ENCODE results near the gene LYSMD1. TPM values are rescaled to one million over a fixed set of nuclear protein-coding genes. Genes with fewer than 3 reads are reported as not detected.

LYSMD1 gene
- total and polyA plus RNA-seq, 2 of the 4 experiments (the other 2 are of a cell fraction), result 5.9 to 10.4 TPM

- no peak overlapping the region for H2BK5ac ChIP-seq (ENCODE audit: low read depth, low read length, poor library complexity, severe bottlenecking)
- H2AK5ac ChIP-seq (ENCODE audit: low read depth, low read length), result no peak overlapping the region
- H2AK9ac ChIP-seq (replicated peaks; ENCODE audit: low read depth, low read length, poor library complexity), result no peak overlapping the region
- no peaks in the 10 kb centered on the region for H4K20me1 ChIP-seq (ENCODE audit: insufficient read depth, low read length)
- H4K8ac ChIP-seq (ENCODE audit: low read depth in 2 of 2, low read length in 2 of 2), result no peak overlapping the region
- intact Hi-C loops (cut with micrococcal nuclease) (no loop called here), in situ Hi-C loops (cut with MboI; ENCODE audit: low sequenced_read_pairs) (loop anchor here (5.0 kb wide), 1 partner anchor 62 kb away; no protein-coding TSS in a partner anchor), dilution Hi-C loops (cut with HindIII; ENCODE audit: low sequenced_read_pairs, unreplicated experiment) (no loop called here)
- H4K5ac ChIP-seq (ENCODE audit: low read depth, low read length), result no peak overlapping the region
- no peak overlapping the region for H4K91ac ChIP-seq (ENCODE audit: insufficient read depth, low read depth, low read length)
- no peaks in the 10 kb centered on the region for H3K9me1 ChIP-seq (ENCODE audit: insufficient read depth, low read length)
- H3K4me3 ChIP-seq (ENCODE audit: insufficient read depth, low read depth, low read length), result no peak overlapping the region
- ChIA-PET POLR2A (ENCODE audit: unreplicated experiment) (no interaction called here), CTCF (interaction anchor here (1.8 kb wide), 1 partner anchor 59 kb away, joined by 6 read pairs; no protein-coding TSS in a partner anchor)
- no peak overlapping the region for H2BK15ac ChIP-seq (ENCODE audit: low read depth, low read length)
- no peak overlapping the region for H2AFZ ChIP-seq (replicated peaks; ENCODE audit: low read length, poor library complexity)
- no peak overlapping the region for H3K23ac ChIP-seq (ENCODE audit: low read depth, low read length)
- H2BK120ac ChIP-seq (ENCODE audit: low read depth, low read length), result no peak overlapping the region
- H3K9me3 ChIP-seq (ENCODE audit: control insufficient read depth, insufficient read depth, low read length), result no peaks in the 10 kb centered on the region
- no peak overlapping the region for H3K4ac ChIP-seq (ENCODE audit: low read depth, low read length)
- 94% methylated on average over 17 of the region's 22 CpGs; no CpG with 5 or more reads in 1 of the 2 experiments for WGBS, 2 experiments (ENCODE audit: extremely low coverage in 2 of 2, insufficient read length in 1 of 2)
- ATAC-seq (ENCODE audit: low read depth), result no peak
- no peak overlapping the region for H3K27ac ChIP-seq (ENCODE audit: insufficient read depth, low read length)
- no peak overlapping the region for H3K14ac ChIP-seq (replicated peaks; ENCODE audit: low read depth, low read length)
- BruUV-seq (replicated peaks), result no TSS peak
- H3K9ac ChIP-seq (ENCODE audit: low read depth, low read length), result no peak overlapping the region
- no peak for TF ChIP-seq SMC3 (IDR thresholded peaks at IDR 0.05; ENCODE audit: low read depth, low read length)
- no peak for TF ChIP-seq FOS (IDR thresholded peaks at IDR 0.05; ENCODE audit: low read depth, low read length)
- TF ChIP-seq ELK1 (IDR thresholded peaks at IDR 0.05; ENCODE audit: borderline replicate concordance, low read depth, low read length), result no peak
- TF ChIP-seq USF2 (IDR thresholded peaks at IDR 0.05; ENCODE audit: low read depth, low read length), result no peak
- TF ChIP-seq RCOR1 (IDR thresholded peaks at IDR 0.05; ENCODE audit: insufficient replicate concordance, low read length), result no peak
- TF ChIP-seq BHLHE40 (IDR thresholded peaks at IDR 0.05; ENCODE audit: low read depth, low read length), result no peak
- no peak for TF ChIP-seq CEBPB (IDR thresholded peaks at IDR 0.05; ENCODE audit: low read depth, low read length)
- TF ChIP-seq RFX5 (IDR thresholded peaks at IDR 0.05; ENCODE audit: low read depth, low read length), result no peak
- TF ChIP-seq CHD1 (IDR thresholded peaks at IDR 0.05; ENCODE audit: low read depth, low read length), result no peak
- no peak for TF ChIP-seq POLR2A (IDR thresholded peaks at IDR 0.05; ENCODE audit: low read depth, low read length)
- TF ChIP-seq MAFK (IDR thresholded peaks at IDR 0.05; ENCODE audit: low read depth, low read length), result no peak
- H3K56ac ChIP-seq (ENCODE audit: extremely low read depth, insufficient read depth, low read length), result no peak overlapping the region
- peaks cover 40% of the 10 kb centered on the region for H3K36me3 ChIP-seq (ENCODE audit: control insufficient read depth, insufficient read depth, low read length)
- DNase-seq, result no peak
- no peak overlapping the region for H2BK20ac ChIP-seq (ENCODE audit: low read depth, low read length)
- no peak overlapping the region for H3K4me2 ChIP-seq (ENCODE audit: low read depth, low read length)
- no peak overlapping the region for H3K18ac ChIP-seq (ENCODE audit: low read depth, low read length)
- H3K4me1 ChIP-seq (ENCODE audit: control insufficient read depth, insufficient read depth, low read length), result no peaks in the 10 kb centered on the region
- H3K79me1 ChIP-seq (ENCODE audit: low read depth in 1 of 2, low read length in 2 of 2), result peaks cover 3 to 7% of the 10 kb centered on the region in 2 experiments; a peak in 2 of 4 replicates
- no peaks in the 10 kb centered on the region for H3K27me3 ChIP-seq (ENCODE audit: control insufficient read depth, insufficient read depth, low read length)
Measured at GRCh38 chr1:151158751-151159251, 6.9 kb downstream of the LYSMD1 start.

Data from IMR-90 (cell line).